Small intestine (tissue), 7 donors: ENCODE data around the gene TRIM71. TPM values are rescaled to one million over a fixed set of nuclear protein-coding genes. Genes with fewer than 3 reads are reported as not detected.

Experiments
- DNase-seq, 2 donors: peaks; one replicate each; pipeline versions ENCODE4 v3.0.0 to v3.0.0-alpha.2; 2013
- FAIRE-seq: peaks from 2 replicates; lab custom pipeline; 2012; peaks lifted over from hg19 to GRCh38; lab: Jason Lieb, UNC
- H3K27ac ChIP-seq, 3 donors: one replicate each; pipeline ENCODE4 v1.5.1; 2013; ENCODE audit warnings: low read length in 2 of 3, mild to moderate bottlenecking in 2 of 3, control low read depth in 1 of 3, inconsistent platforms in 1 of 3, low read depth in 1 of 3, moderate library complexity in 1 of 3
- H3K27me3 ChIP-seq, 3 donors: one replicate each; pipeline ENCODE4 v1.6.1; 2013; ENCODE audit warnings: low read length in 3 of 3, inconsistent platforms in 1 of 3; ENCODE audit not compliant: control insufficient read depth in 3 of 3, insufficient read depth in 3 of 3
- H3K36me3 ChIP-seq, 3 donors: one replicate each; pipeline ENCODE4 v1.6.1; 2013; ENCODE audit warnings: low read length in 3 of 3, inconsistent platforms in 1 of 3, low read depth in 1 of 3, mild to moderate bottlenecking in 1 of 3, moderate library complexity in 1 of 3; ENCODE audit not compliant: control insufficient read depth in 3 of 3, insufficient read depth in 2 of 3
- H3K4me1 ChIP-seq, 3 donors: one replicate each; pipeline ENCODE4 v1.6.1; 2013; ENCODE audit warnings: low read length in 2 of 3, inconsistent platforms in 1 of 3, low read depth in 1 of 3, mild to moderate bottlenecking in 1 of 3, moderate library complexity in 1 of 3; ENCODE audit not compliant: control insufficient read depth in 3 of 3, insufficient read depth in 2 of 3
- H3K4me3 ChIP-seq, 3 donors: one replicate each; pipeline ENCODE4 v1.5.1; 2013; ENCODE audit warnings: low read length in 3 of 3, control low read depth in 1 of 3, inconsistent platforms in 1 of 3, low read depth in 1 of 3, mild to moderate bottlenecking in 1 of 3, moderate library complexity in 1 of 3
- H3K9me3 ChIP-seq, 2 donors: one replicate each; pipeline ENCODE4 v1.6.1; 2013; ENCODE audit warnings: low read depth in 1 of 2, low read length in 1 of 2; ENCODE audit not compliant: control insufficient read depth in 2 of 2, insufficient read depth in 1 of 2
- WGBS, 3 donors: extraction: QIAGEN DNeasy Blood & Tissue Kit; methylation state at CpG; one replicate each; pipeline ENCODE4 v1.1.7; 2013; 5-methylcytosine and 5-hydroxymethylcytosine counted together
- polyA plus RNA-seq, 4 donors: library from polyadenylated mRNA; stranded (reverse) in 3 of 4; unstranded in 1 of 4; fragments of 200-250 nt in 3 of 4; fragments of 120-200 nt in 1 of 4; gene quantifications; one replicate each; pipeline versions ENCODE4 v1.2.1 to v1.2.3, GENCODE V29; 2013
- donor health status: healthy with polysubstance abuse.
- donor health status: control.
- donor health status: control.
- donor health status: Bipolar disorder and iron deficiency.
- donor health status: healthy.

TRIM71 gene
- polyA plus RNA-seq, 4 donors, result 0.01 to 10.0 TPM; not detected in 2

- no peaks in the 10 kb centered on the region for H3K36me3 ChIP-seq
- H3K27me3 ChIP-seq, result no peaks in the 10 kb centered on the region
- DNase-seq (no peak), FAIRE-seq (no peak)
- 88 to 91% (median 91%) methylated on average over 5 of the region's 5 CpGs for WGBS, 3 donors
- H3K9me3 ChIP-seq, result no peaks in the 10 kb centered on the region
- H3K27ac ChIP-seq, result no peak overlapping the region
- H3K4me3 ChIP-seq, result no peak overlapping the region
- peaks cover 0 to under 1% (median 0%) of the 10 kb centered on the region in 3 donors for H3K4me1 ChIP-seq
Measured at GRCh38 chr3:32867954-32868353, 50.2 kb downstream of the TRIM71 start.

DNA sequence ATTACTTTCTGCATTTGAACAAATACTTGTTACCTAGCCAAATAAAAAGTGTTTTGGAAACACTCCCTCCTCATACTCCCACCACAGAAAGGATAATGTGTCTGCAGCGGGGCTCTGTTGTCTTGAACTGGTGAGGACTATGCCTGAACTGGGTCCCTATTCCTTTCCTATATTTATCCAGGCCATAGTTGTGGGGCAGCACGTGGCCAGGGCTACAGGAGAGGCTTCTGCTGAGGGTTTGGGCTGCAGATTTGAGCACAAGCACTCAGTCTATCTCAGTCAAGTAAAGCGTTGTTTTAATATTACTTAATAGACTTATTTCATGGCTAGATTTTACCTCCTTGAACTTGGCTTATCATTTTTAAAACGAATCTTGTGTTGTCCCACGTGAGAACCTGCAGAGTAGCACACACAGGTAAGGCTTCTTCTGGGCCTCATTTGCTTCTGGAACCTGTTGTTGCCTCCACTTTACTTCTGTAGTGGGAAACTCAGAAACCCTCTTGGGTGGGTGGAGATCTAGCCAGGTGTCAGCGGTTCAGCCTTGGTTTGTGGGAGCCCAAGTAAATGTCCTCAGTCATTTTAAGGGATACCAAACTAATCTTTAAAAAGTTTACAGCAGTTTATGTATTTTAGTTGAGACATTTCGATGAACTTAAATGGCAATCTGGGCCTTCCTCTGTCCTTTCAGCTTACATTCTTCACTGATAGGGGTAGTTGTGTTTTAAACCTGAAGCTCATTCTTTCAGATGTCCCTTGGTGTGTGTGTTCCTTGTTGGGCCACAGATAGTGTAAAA is 51.1 kb downstream of the TRIM71 start:
- H3K36me3 ChIP-seq, result peaks cover 0 to 3% (median 0%) of the 10 kb centered on the region in 3 donors
- H3K27me3 ChIP-seq, result no peaks in the 10 kb centered on the region
- 81 to 86% (median 84%) methylated on average over 7 of the region's 7 CpGs for WGBS, 3 donors
- H3K4me3 ChIP-seq, result no peak overlapping the region
- FAIRE-seq, result no peak
- H3K27ac ChIP-seq, result no peak overlapping the region
- no peak for DNase-seq
- peaks cover 0 to 5% (median 0%) of the 10 kb centered on the region in 3 donors for H3K4me1 ChIP-seq
- no peaks in the 10 kb centered on the region for H3K9me3 ChIP-seq

- Histone ChIP-seq H3K4me1 (peaks cover 0 to 5% (median 0%) of the 10 kb centered on the region in 3 donors), H3K27me3 (no peaks in the 10 kb centered on the region), H3K9me3 (no peaks in the 10 kb centered on the region), H3K4me3 (no peak overlapping the region), H3K27ac (no peak overlapping the region), H3K36me3 (peaks cover 0 to 4% (median 0%) of the 10 kb centered on the region in 3 donors)
- DNase-seq (no peak), FAIRE-seq (no peak)
- WGBS, 3 donors, result 84 to 90% (median 89%) methylated on average over 15 of the region's 15 CpGs
Measured at GRCh38 chr3:32869513-32870047, 51.8 kb downstream of the TRIM71 start.

- Histone ChIP-seq H3K27ac (no peak overlapping the region), H3K4me1 (peaks cover 0 to 7% (median 0%) of the 10 kb centered on the region in 3 donors), H3K9me3 (no peaks in the 10 kb centered on the region), H3K27me3 (no peaks in the 10 kb centered on the region), H3K36me3 (peaks cover 0 to 8% (median 0%) of the 10 kb centered on the region in 3 donors), H3K4me3 (no peak overlapping the region)
- no peak for DNase-seq
- 82 to 90% (median 83%) methylated on average over 10 of the region's 10 CpGs for WGBS, 3 donors
- no peak for FAIRE-seq
Measured at GRCh38 chr3:32870373-32871095, 52.7 kb downstream of the TRIM71 start.

DNA sequence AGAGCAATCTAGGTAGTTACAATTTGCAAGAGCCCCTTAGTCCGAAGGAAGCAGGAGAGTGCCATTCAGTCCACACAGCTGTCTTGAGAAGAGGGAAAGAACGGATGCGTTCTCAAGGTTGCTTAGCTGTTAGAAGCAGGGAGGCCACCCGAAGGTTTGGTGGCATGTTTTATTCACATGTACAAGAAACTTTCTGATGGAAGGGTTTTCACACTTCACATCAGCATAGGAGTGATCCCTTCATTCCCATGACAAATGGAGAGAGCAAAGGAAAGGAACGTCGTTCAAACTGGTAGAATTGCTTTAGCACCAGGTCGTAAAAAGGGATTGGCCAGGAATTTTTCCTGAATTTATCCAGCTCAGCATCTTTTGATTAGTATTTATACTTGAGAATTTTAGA is 53.5 kb downstream of the TRIM71 start:
- Histone ChIP-seq H3K4me1 (peaks cover 0 to 9% (median 0%) of the 10 kb centered on the region in 3 donors), H3K27ac (no peak overlapping the region), H3K4me3 (no peak overlapping the region), H3K9me3 (no peaks in the 10 kb centered on the region), H3K36me3 (peaks cover 0 to 11% (median 0%) of the 10 kb centered on the region in 3 donors), H3K27me3 (no peaks in the 10 kb centered on the region)
- WGBS, 3 donors, result 70 to 81% (median 78%) methylated on average over 7 of the region's 7 CpGs
- FAIRE-seq, result no peak
- DNase-seq, result no peak

DNA sequence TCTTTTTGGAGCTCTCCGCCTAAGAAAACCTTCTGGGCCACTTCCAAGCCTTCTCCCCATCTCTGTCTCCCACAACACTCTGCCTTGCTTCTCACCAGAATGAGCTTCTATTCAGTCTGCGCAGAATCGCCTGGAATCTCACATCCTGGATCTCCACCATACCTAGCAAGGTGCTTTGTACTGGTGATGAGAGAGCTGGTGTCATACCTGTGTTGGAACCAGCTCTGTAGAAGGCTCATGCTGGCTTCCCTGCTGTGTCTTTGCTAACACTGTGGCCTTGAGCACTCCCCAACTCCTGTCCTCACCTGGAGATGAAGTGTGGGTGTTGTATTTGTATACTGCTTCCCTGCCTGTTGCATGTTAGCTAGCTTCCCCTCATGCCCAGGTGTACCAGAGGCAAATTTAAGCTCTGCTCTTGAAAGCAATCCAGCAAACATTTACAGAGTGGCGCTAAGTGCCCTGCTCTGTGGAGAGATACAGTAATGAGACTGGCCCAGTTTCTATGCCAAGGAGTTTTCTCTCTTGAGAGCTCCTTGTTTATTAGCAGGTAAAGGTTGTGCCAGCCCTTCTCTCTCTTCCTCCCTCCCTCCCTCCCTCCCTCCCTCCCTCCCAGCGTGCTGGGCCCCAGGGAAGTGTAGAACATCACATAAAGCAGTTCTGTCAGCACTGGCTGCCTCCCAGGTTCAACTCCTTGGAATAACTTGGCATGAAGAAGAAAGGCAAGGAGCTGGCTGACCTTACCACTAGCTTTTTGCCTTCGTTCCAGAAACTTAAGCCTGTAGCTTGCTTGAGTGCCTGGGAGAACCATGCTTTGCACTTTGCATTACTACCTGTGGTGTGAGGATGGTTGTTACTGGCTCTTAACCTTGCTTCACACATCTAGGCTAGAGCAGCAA is 54.9 kb downstream of the TRIM71 start:
- peaks cover 0 to 16% (median 0%) of the 10 kb centered on the region in 3 donors for H3K36me3 ChIP-seq
- no peak overlapping the region for H3K27ac ChIP-seq
- DNase-seq (peak in 1 of 2 donors; percentile 30), FAIRE-seq (no peak)
- 51 to 59% (median 52%) methylated on average over 6 of the region's 6 CpGs for WGBS, 3 donors
- H3K4me1 ChIP-seq, result peaks cover 0 to 9% (median 0%) of the 10 kb centered on the region in 3 donors
- H3K9me3 ChIP-seq, result no peaks in the 10 kb centered on the region
- no peak overlapping the region for H3K4me3 ChIP-seq
- no peaks in the 10 kb centered on the region for H3K27me3 ChIP-seq

- Histone ChIP-seq H3K4me3 (no peak overlapping the region), H3K36me3 (peaks cover 0 to 16% (median 0%) of the 10 kb centered on the region in 3 donors), H3K27ac (no peak overlapping the region), H3K9me3 (no peaks in the 10 kb centered on the region), H3K27me3 (no peaks in the 10 kb centered on the region), H3K4me1 (peaks cover 0 to 9% (median 0%) of the 10 kb centered on the region in 3 donors)
- peak in 1 of 2 donors; percentile 21 for DNase-seq
- WGBS, 3 donors, result 52 to 67% (median 57%) methylated on average over 12 of the region's 12 CpGs
- FAIRE-seq, result no peak
Measured at GRCh38 chr3:32873531-32874130, 55.8 kb downstream of the TRIM71 start.
